Gastroesophageal sphincter (tissue), 4 donors: Measurements from ENCODE around the gene SP2. TPM values are rescaled to one million over a fixed set of nuclear protein-coding genes. Genes with fewer than 3 reads are reported as not detected.
A peak's percentile ranks its signal among the peaks of the same experiment; 100 is the strongest.

Source experiments
- ATAC-seq: fragments of 150-250 bp; one replicate; pipeline ENCODE4 v1.9.1; 2016; ENCODE audit warnings: mild to moderate bottlenecking, moderate library complexity
- H3K27ac ChIP-seq, 4 donors: fragments of 200-600 bp; sonication (generic) in 3 of 4; 1 replicate in 3 of 4; 2 replicates in 1 of 4; pipeline ENCODE4 v1.5.1; 2016 to 2019
- H3K27me3 ChIP-seq: fragments of 200-600 bp; sonication (generic); one replicate; pipeline ENCODE4 v1.5.1; 2019
- H3K36me3 ChIP-seq, 2 donors: fragments of 200-600 bp; sonication (generic); one replicate each; pipeline ENCODE4 v1.5.1; 2019; ENCODE audit warnings: control low read depth in 1 of 2
- H3K4me1 ChIP-seq, 3 donors: fragments of 200-600 bp; sonication (generic); 1 replicate in 2 of 3; 2 replicates in 1 of 3; pipeline ENCODE4 v1.5.1; 2016 to 2019; ENCODE audit warnings: control low read depth in 2 of 3
- H3K4me3 ChIP-seq, 2 donors: fragments of 200-600 bp; sonication (generic); one replicate each; pipeline ENCODE4 v1.5.1; 2019; ENCODE audit warnings: mild to moderate bottlenecking in 1 of 2, moderate library complexity in 1 of 2
- H3K9me3 ChIP-seq, 3 donors: fragments of 200-600 bp; sonication (generic); one replicate each; pipeline ENCODE4 v1.5.1; 2017 to 2019; ENCODE audit warnings: control low read depth in 2 of 3
- CTCF ChIP-seq, 4 experiments: fragments of 200-600 bp in 2 of 4; fragments of 450-650 bp in 2 of 4; sonication (generic) in 1 of 4; IDR thresholded peaks; one replicate each; pipeline ENCODE4 v1.5.1; 2017 to 2019; ENCODE audit warnings: antibody characterized with exemption in 4 of 4, mild to moderate bottlenecking in 2 of 4, moderate library complexity in 2 of 4
- EP300 ChIP-seq: sonication (generic); formaldehyde crosslinking; IDR thresholded peaks from one replicate; pipeline ENCODE4 v1.6.1; 2017; ENCODE audit warnings: antibody characterized with exemption, mild to moderate bottlenecking
- POLR2A ChIP-seq, 2 donors: fragments of 450-650 bp; IDR thresholded peaks; one replicate each; pipeline ENCODE4 v1.6.1; 2017; ENCODE audit warnings: antibody characterized with exemption in 2 of 2, mild to moderate bottlenecking in 2 of 2, moderate library complexity in 1 of 2
- POLR2AphosphoS5 ChIP-seq: sonication (generic); formaldehyde crosslinking; IDR thresholded peaks from one replicate; pipeline ENCODE4 v1.6.1; 2017; ENCODE audit warnings: antibody characterized with exemption
- WGBS, 2 donors: methylation state at CpG; one replicate each; pipeline ENCODE4 v1.1.5; 2018; ENCODE audit warnings: low coverage in 1 of 2; 5-methylcytosine and 5-hydroxymethylcytosine counted together
- total RNA-seq, 4 donors: library from RNA; depleted of rRNA; stranded (reverse); fragments of >200 nt; gene quantifications; one replicate each; pipeline ENCODE4 v1.1.0, GENCODE V29; 2016

Gene SP2
- total RNA-seq, 4 donors from 2014 or later: 3.4 to 16.2 (median 10.0) TPM

- TF ChIP-seq EP300: no peak
- no peak for TF ChIP-seq CTCF (IDR thresholded peaks at IDR 0.05)
- TF ChIP-seq POLR2AphosphoS5: no peak
- no peak for TF ChIP-seq POLR2A (IDR thresholded peaks at IDR 0.05)
- Histone ChIP-seq H3K9me3 (no peaks in the 10 kb centered on the region), H3K36me3 (peaks cover 0 to 17% of the 10 kb centered on the region in 2 donors), H3K4me1 (peaks cover 24 to 98% (median 51%) of the 10 kb centered on the region in 3 donors), H3K27me3 (no peaks in the 10 kb centered on the region), H3K4me3 (no peak overlapping the region), H3K27ac (peak overlapping the region in 2 of 4 donors; percentile 11 to 21)
- 71 to 88% methylated on average over 4 of the region's 4 CpGs for WGBS, 2 donors
- no peak for ATAC-seq
Measured at GRCh38 chr17:47902039-47902744, 6.2 kb downstream of the SP2 start.

GRCh38 chr17:47905221-47905733 is 9.2 kb downstream of the SP2 start:
- Histone ChIP-seq H3K9me3 (no peaks in the 10 kb centered on the region), H3K27ac (peak overlapping the region; percentile 84 to 96 (median 92)), H3K4me1 (peaks cover 23 to 92% (median 51%) of the 10 kb centered on the region in 3 donors), H3K4me3 (peak overlapping the region in 1 of 2 donors; percentile 7), H3K27me3 (no peaks in the 10 kb centered on the region), H3K36me3 (peaks cover 0 to 8% of the 10 kb centered on the region in 2 donors)
- TF ChIP-seq CTCF (IDR thresholded peaks at IDR 0.05) (peak in 1 of 4 experiments; percentile 13), POLR2AphosphoS5 (peak; percentile 50), EP300 (no peak)
- ATAC-seq: peak; percentile 90
- WGBS, 2 donors: 14% methylated on average over 6 of the region's 8 CpGs; no CpG with 5 or more reads in 1 of the 2 donors

- TF ChIP-seq POLR2AphosphoS5: no peak
- no peak for TF ChIP-seq CTCF (IDR thresholded peaks at IDR 0.05)
- TF ChIP-seq EP300: no peak
- no peak for TF ChIP-seq POLR2A (IDR thresholded peaks at IDR 0.05)
- Histone ChIP-seq H3K4me3 (no peak overlapping the region), H3K4me1 (peaks cover 23 to 82% (median 51%) of the 10 kb centered on the region in 3 donors), H3K27me3 (no peaks in the 10 kb centered on the region), H3K9me3 (no peaks in the 10 kb centered on the region), H3K27ac (peak overlapping the region; percentile 84 to 96 (median 92)), H3K36me3 (no peaks in the 10 kb centered on the region)
- 81 to 92% methylated on average over 2 to 3 of the region's 3 CpGs for WGBS, 2 donors
- no peak for ATAC-seq
Measured at GRCh38 chr17:47906443-47906842, 10.4 kb downstream of the SP2 start.

- TF ChIP-seq CTCF (IDR thresholded peaks at IDR 0.05) (no peak), POLR2AphosphoS5 (no peak), POLR2A (IDR thresholded peaks at IDR 0.05) (no peak), EP300 (no peak)
- peak; percentile 16 for ATAC-seq
- Histone ChIP-seq H3K4me1 (peaks cover 23 to 66% (median 51%) of the 10 kb centered on the region in 3 donors), H3K27me3 (no peaks in the 10 kb centered on the region), H3K9me3 (no peaks in the 10 kb centered on the region), H3K36me3 (no peaks in the 10 kb centered on the region), H3K27ac (peak overlapping the region in 3 of 4 donors; percentile 84 to 92 (median 91)), H3K4me3 (no peak overlapping the region)
- WGBS, 2 donors: 52 to 57% methylated on average over 7 to 8 of the region's 8 CpGs
Measured at GRCh38 chr17:47907932-47908562, 12.0 kb downstream of the SP2 start.
